A673 (cell line): ENCODE data around the gene TBX3. TPM values are rescaled to one million over a fixed set of nuclear protein-coding genes. Genes with fewer than 3 reads are reported as not detected.

Experiments used
- BruUV-seq: library from RNA; stranded (reverse); fragments of 400-500 nt; replicated peaks from 2 replicates; lab custom pipeline; 2021; lab: Mats Ljungman, UMichigan
- CTCF ChIA-PET: fragments of 300-600 bp; sonication (Branson Sonifier 250); formaldehyde crosslinking; loops from one replicate; lab custom pipeline; 2022; ENCODE audit warnings: antibody characterized with exemption; lab: Charles Lee
- POLR2A ChIA-PET: fragments of 300-600 bp; sonication (Branson Sonifier 250); formaldehyde crosslinking; loops from one replicate; lab custom pipeline; 2022; ENCODE audit warnings: antibody characterized with exemption; ENCODE audit not compliant: low non-redundant PET; lab: Charles Lee
- DNase-seq: peaks from one replicate; pipeline ENCODE4 v3.0.0-alpha.2; 2015; ENCODE audit warnings: low spot score
- H3K27ac ChIP-seq: fragments of 200-600 bp; sonication (generic); 2 replicates; pipeline ENCODE4 v1.5.1; 2016; ENCODE audit warnings: mixed run types, low read depth, mild to moderate bottlenecking, mixed read lengths, antibody characterized with exemption, low read length; ENCODE audit not compliant: poor library complexity, severe bottlenecking
- H3K27me3 ChIP-seq: fragments of 200-600 bp; sonication (generic); replicated peaks from 2 replicates; pipeline ENCODE4 v1.6.1; 2017; ENCODE audit warnings: mixed run types, low read depth, mild to moderate bottlenecking, mixed read lengths, antibody characterized with exemption, low read length; ENCODE audit not compliant: insufficient read depth, poor library complexity
- H3K36me3 ChIP-seq: fragments of 200-600 bp; sonication (generic); 2 replicates; pipeline ENCODE4 v1.6.1; 2016; ENCODE audit warnings: mixed run types, mild to moderate bottlenecking, mixed read lengths, antibody characterized with exemption, low read length; ENCODE audit not compliant: insufficient read depth, poor library complexity, severe bottlenecking
- H3K4me1 ChIP-seq: fragments of 200-600 bp; sonication (generic); 2 replicates; pipeline ENCODE4 v1.6.1; 2017; ENCODE audit warnings: mixed run types, mild to moderate bottlenecking, mixed read lengths, antibody characterized with exemption, low read length; ENCODE audit not compliant: insufficient read depth, poor library complexity, severe bottlenecking
- H3K4me3 ChIP-seq: fragments of 200-600 bp; sonication (generic); 2 replicates; pipeline ENCODE4 v1.5.1; 2016; ENCODE audit warnings: low read depth, mixed run types, mild to moderate bottlenecking, mixed read lengths, low read length; ENCODE audit not compliant: poor library complexity, severe bottlenecking
- H3K9me3 ChIP-seq: fragments of 200-600 bp; sonication (generic); 2 replicates; pipeline ENCODE4 v1.6.1; 2016; ENCODE audit warnings: mixed run types, low read depth, mild to moderate bottlenecking, mixed read lengths, antibody characterized with exemption, low read length; ENCODE audit not compliant: poor library complexity, severe bottlenecking
- EZH2 ChIP-seq: fragments of 200-600 bp; sonication (generic); IDR thresholded peaks from 2 replicates; pipeline ENCODE4 v1.6.1; 2017; ENCODE audit warnings: borderline replicate concordance, low read depth, mild to moderate bottlenecking, mixed read lengths, antibody characterized with exemption, low read length; ENCODE audit not compliant: poor library complexity, severe bottlenecking
- intact Hi-C: fragments of 100-400 bp; cut with micrococcal nuclease; formaldehyde crosslinking; loops from one replicate; pipeline ENCODE4 v1.10.0; 2022; ENCODE audit not compliant: unreplicated experiment
- total RNA-seq: library from RNA; stranded (reverse); gene quantifications from 2 replicates; pipeline ENCODE4 v1.2.3, GENCODE V29; 2021
- TF ChIP-seq, protein P1 (sequence below): fragments of 300-800, 200-600 bp; sonication (generic); conservative IDR thresholded peaks from 2 replicates; pipeline ENCODE4 v1.5.1; 2017; ENCODE audit warnings: low read depth, mild to moderate bottlenecking, antibody characterized with exemption, low read length, moderate library complexity, mixed read lengths

TBX3 gene
- total RNA-seq, 1 experiment from 2014 or later = 1.4 TPM

DNA sequence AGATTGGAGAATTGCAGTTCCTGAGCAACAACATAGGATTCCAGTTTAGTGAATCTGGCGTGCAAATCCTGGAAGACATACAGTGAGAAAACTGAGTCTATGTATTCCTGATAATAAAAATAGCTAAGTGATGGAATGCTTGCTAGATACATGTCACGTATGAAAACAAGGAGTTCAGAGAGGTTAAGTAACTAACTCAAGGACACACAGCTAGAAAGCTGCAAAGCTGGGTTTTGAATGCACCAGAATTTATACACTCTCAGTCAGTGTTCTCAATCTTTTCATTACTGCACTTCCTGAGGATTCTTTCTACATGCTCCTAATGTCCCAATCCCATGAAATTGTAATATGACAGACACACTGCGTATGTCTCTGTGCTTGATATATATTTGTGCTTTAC, 35.3 kb downstream of the TBX3 start:
- Histone ChIP-seq H3K4me1 (no peaks in the 10 kb centered on the region), H3K27ac (no peak overlapping the region), H3K27me3 (no peaks in the 10 kb centered on the region), H3K9me3 (no peaks in the 10 kb centered on the region), H3K4me3 (no peak overlapping the region), H3K36me3 (no peaks in the 10 kb centered on the region)
- no TSS peak for BruUV-seq
- ChIA-PET POLR2A (no interaction called here), CTCF (no interaction called here)
- intact Hi-C loops = no loop called here
- DNase-seq = no peak
- TF ChIP-seq, protein P1, sequence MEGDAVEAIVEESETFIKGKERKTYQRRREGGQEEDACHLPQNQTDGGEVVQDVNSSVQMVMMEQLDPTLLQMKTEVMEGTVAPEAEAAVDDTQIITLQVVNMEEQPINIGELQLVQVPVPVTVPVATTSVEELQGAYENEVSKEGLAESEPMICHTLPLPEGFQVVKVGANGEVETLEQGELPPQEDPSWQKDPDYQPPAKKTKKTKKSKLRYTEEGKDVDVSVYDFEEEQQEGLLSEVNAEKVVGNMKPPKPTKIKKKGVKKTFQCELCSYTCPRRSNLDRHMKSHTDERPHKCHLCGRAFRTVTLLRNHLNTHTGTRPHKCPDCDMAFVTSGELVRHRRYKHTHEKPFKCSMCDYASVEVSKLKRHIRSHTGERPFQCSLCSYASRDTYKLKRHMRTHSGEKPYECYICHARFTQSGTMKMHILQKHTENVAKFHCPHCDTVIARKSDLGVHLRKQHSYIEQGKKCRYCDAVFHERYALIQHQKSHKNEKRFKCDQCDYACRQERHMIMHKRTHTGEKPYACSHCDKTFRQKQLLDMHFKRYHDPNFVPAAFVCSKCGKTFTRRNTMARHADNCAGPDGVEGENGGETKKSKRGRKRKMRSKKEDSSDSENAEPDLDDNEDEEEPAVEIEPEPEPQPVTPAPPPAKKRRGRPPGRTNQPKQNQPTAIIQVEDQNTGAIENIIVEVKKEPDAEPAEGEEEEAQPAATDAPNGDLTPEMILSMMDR = no peak
- no peak for TF ChIP-seq EZH2

DNA sequence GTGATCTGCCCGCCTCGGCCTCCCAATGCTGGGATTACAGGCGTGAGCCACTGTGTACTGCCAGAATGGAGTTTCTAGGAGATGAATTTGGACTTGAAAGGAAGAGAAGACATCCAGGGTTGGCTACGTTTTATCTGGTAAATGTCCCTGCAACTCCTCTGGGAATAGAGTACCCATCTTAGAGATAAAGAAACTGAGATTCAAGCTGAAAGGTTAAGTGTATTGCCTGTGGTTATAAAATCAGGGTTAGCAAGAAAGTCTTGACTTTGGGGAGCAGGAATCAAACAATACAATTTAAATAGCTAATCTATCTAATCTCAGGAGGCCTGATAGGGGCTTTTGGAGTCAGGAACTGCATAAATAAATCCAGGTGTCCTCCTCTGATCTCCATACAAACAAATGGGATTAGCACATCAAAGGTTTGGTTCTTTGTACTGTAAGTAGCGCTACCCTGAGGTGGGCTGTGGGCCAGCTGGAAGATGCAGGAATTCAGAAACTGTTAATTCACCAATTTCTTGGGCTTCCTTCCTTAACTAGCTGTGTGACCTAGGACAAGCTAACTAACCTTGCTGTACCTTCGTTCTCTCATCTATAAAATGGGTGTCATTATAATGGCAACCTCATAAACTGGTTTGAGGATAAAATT, 45.1 kb downstream of the TBX3 start:
- POLR2A ChIA-PET = no interaction called here
- CTCF ChIA-PET = no interaction called here

DNA sequence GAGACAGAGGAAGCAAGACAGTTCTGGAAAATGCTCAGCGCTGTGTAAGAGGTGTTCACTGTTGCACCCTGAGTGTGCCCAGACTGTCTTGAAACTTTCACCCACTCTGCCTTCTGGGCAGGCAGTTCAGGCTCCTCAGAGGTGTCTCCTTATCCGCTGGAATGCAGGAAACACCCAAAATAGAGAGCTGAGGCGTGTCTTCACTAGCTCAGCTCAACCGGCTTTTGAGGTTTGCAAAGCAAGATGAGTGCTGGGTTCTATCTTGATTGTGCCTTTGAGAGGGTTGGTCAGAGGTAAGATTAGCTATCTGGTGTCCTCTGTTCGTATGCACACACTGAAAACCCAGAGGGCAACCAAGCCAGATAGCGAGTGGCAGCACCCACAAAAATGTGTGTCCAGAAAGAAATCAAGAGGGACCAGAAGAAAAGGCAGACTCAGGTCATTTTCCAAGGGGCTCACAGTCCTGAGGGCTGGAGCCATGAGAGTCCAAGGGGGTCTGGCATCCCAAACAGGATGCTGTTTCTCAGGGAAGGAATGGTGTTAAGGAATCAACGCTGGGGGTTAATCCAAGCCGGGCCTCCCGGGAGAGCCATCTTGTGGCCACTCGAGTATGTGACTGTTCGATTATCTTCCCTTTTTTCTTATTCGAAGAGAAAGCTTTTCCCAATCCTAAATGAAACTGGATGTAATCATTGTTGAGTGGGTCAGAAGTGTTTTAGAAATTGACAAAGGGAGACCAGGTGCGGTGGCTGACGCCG, 47.1 kb downstream of the TBX3 start:
- intact Hi-C loops = loop anchor here (1.0 kb wide), 1 partner anchor 657 kb away; no protein-coding TSS in a partner anchor

More for the DNA sequence above, 45.1 kb downstream of the TBX3 start:
- no peak overlapping the region for H3K4me3 ChIP-seq
- intact Hi-C loops = no loop called here
- H3K9me3 ChIP-seq = no peaks in the 10 kb centered on the region
- H3K36me3 ChIP-seq = no peaks in the 10 kb centered on the region
- DNase-seq = no peak
- BruUV-seq = no TSS peak
- no peak overlapping the region for H3K27ac ChIP-seq
- TF ChIP-seq, protein P1 = no peak
- no peak for TF ChIP-seq EZH2
- no peaks in the 10 kb centered on the region for H3K27me3 ChIP-seq
- no peaks in the 10 kb centered on the region for H3K4me1 ChIP-seq

More for the DNA sequence above, 47.1 kb downstream of the TBX3 start:
- no peaks in the 10 kb centered on the region for H3K27me3 ChIP-seq
- no peaks in the 10 kb centered on the region for H3K36me3 ChIP-seq
- no peak overlapping the region for H3K4me3 ChIP-seq
- H3K9me3 ChIP-seq = no peaks in the 10 kb centered on the region
- ChIA-PET POLR2A (no interaction called here), CTCF (interaction anchor here (1.1 kb wide), 1 partner anchor 656 kb away, joined by 6 read pairs; no protein-coding TSS in a partner anchor)
- BruUV-seq = no TSS peak
- no peaks in the 10 kb centered on the region for H3K4me1 ChIP-seq
- peak; percentile 35 for DNase-seq
- TF ChIP-seq EZH2 = no peak
- TF ChIP-seq, protein P1 = peak; percentile 45; the same call in 1 of the 2 replicates
- H3K27ac ChIP-seq = no peak overlapping the region
